HepG2 (cell line): ENCODE results near the gene ARL6IP4. TPM values are rescaled to one million over a fixed set of nuclear protein-coding genes. Genes with fewer than 3 reads are reported as not detected.
A peak's percentile ranks its signal among the peaks of the same experiment; 100 is the strongest.

Experiments used
- ATAC-seq: fragments of 200-7000 bp; cut with Tn5 transposase; 3 replicates; pipeline ENCODE4 v1.9.1; 2020; ENCODE audit warnings: mild to moderate bottlenecking, moderate library complexity
- Bru-seq: library from RNA; stranded (reverse); fragments of 400-500 nt; gene quantifications from one replicate; lab custom pipeline; 2021; lab: Mats Ljungman, UMichigan
- BruChase-seq, 2 experiments: library from RNA; stranded (reverse); fragments of 400-500 nt; gene quantifications; one replicate each; lab custom pipeline; 2021; lab: Mats Ljungman, UMichigan
- BruUV-seq: library from RNA; stranded (reverse); fragments of 400-500 nt; replicated peaks from 2 replicates; lab custom pipeline; 2021; lab: Mats Ljungman, UMichigan
- CTCF ChIA-PET: fragments of 300-600 bp; formaldehyde crosslinking; extraction: SDS; loops from one replicate; lab custom pipeline; 2021; ENCODE audit warnings: low total read pairs, inconsistent platforms, low intra/inter-chr PET ratio; lab: Yijun Ruan, JAX
- POLR2A ChIA-PET: fragments of 350-600 bp; sonication (Branson Sonifier 250); formaldehyde crosslinking; loops from one replicate; lab custom pipeline; 2020; ENCODE audit warnings: antibody characterized with exemption, inconsistent platforms; lab: Yijun Ruan, JAX
- DNase-seq: peaks from one replicate; pipeline ENCODE4 v3.0.0-alpha.2; 2015; ENCODE audit warnings: low spot score
- FAIRE-seq: peaks from 3 replicates; lab custom pipeline; 2011; peaks lifted over from hg19 to GRCh38; lab: Jason Lieb, UNC
- H2AFZ ChIP-seq: one replicate; pipeline ENCODE4 v1.6.1; 2011; ENCODE audit warnings: low read length, inconsistent platforms
- H3K27ac ChIP-seq: fragments of 300-600 bp; 3 replicates; pipeline ENCODE4 v1.8.0; 2011; ENCODE audit warnings: mixed run types, mild to moderate bottlenecking, mixed read lengths, low read length, inconsistent platforms; ENCODE audit not compliant: insufficient read depth; ENCODE audit errors: extremely low read length
- H3K27me3 ChIP-seq, 2 experiments: fragments of 200-600 bp in 1 of 2; 2 replicates in 1 of 2; 3 replicates in 1 of 2; pipeline versions ENCODE4 v1.6.0 to v1.8.0; 2011; ENCODE audit warnings: low read length in 2 of 2, mild to moderate bottlenecking in 2 of 2, moderate library complexity in 2 of 2, inconsistent platforms in 1 of 2; ENCODE audit not compliant: insufficient read depth in 2 of 2, control insufficient read depth in 1 of 2
- H3K36me3 ChIP-seq, 2 experiments: fragments of 200-600 bp in 1 of 2; replicated peaks in 1 of 2; 2 replicates in 1 of 2; 3 replicates in 1 of 2; pipeline versions ENCODE4 v1.5.1 to v1.8.0; 2011; ENCODE audit warnings: low read length in 2 of 2, inconsistent platforms in 1 of 2; ENCODE audit not compliant: insufficient read depth in 2 of 2, control insufficient read depth in 1 of 2
- H3K4me1 ChIP-seq: 2 replicates; pipeline ENCODE4 v1.5.1; 2012; ENCODE audit warnings: low read length, inconsistent platforms; ENCODE audit not compliant: insufficient read depth
- H3K4me2 ChIP-seq: 2 replicates; pipeline ENCODE4 v1.6.0; 2011; ENCODE audit warnings: low read depth, low read length, inconsistent platforms
- H3K4me3 ChIP-seq, 3 experiments: fragments of 200-600 bp in 1 of 3; sonication (generic), shearing (Covaris generic) in 1 of 3; replicated peaks in 1 of 3; 2 replicates each; pipeline ENCODE4 v1.5.1; 2011 to 2016; ENCODE audit warnings: low read length in 3 of 3, inconsistent platforms in 2 of 3, low read depth in 2 of 3, mild to moderate bottlenecking in 2 of 3, control low read depth in 1 of 3, mixed read lengths in 1 of 3; ENCODE audit not compliant: insufficient read depth in 1 of 3
- H3K79me2 ChIP-seq: one replicate; pipeline ENCODE4 v1.6.1; 2011; ENCODE audit warnings: low read length, inconsistent platforms; ENCODE audit not compliant: insufficient read depth
- H3K9ac ChIP-seq: 2 replicates; pipeline ENCODE4 v1.6.0; 2011; ENCODE audit warnings: mild to moderate bottlenecking, low read depth, low read length, inconsistent platforms; ENCODE audit not compliant: insufficient read depth
- H3K9me3 ChIP-seq: 2 replicates; pipeline ENCODE4 v1.5.1; 2012; ENCODE audit warnings: mild to moderate bottlenecking, low read length
- H4K20me1 ChIP-seq: 2 replicates; pipeline ENCODE4 v1.6.0; 2011; ENCODE audit warnings: inconsistent platforms, mild to moderate bottlenecking, low read length, moderate library complexity; ENCODE audit not compliant: insufficient read depth
- ELF4 ChIP-seq: sonication (generic); formaldehyde crosslinking; IDR thresholded peaks from 2 replicates; pipeline ENCODE4 v1.5.0; 2020; ENCODE audit warnings: missing genetic modification reagents, mild to moderate bottlenecking, moderate library complexity, borderline replicate concordance
- GPN1 ChIP-seq: sonication (generic); formaldehyde crosslinking; IDR thresholded peaks from 2 replicates; pipeline ENCODE4 v1.5.1; 2020; ENCODE audit warnings: missing genetic modification reagents, borderline replicate concordance
- KDM1A ChIP-seq: IDR thresholded peaks from 2 replicates; pipeline ENCODE4 v1.6.1; 2016; ENCODE audit warnings: missing compliant biosample characterization
- KDM5A ChIP-seq: fragments of 200-600 bp; sonication (generic); IDR thresholded peaks from 2 replicates; pipeline ENCODE4 v1.7.0; 2018; ENCODE audit warnings: antibody characterized with exemption, mild to moderate bottlenecking, low read length, borderline replicate concordance
- MED8 ChIP-seq: sonication (generic); formaldehyde crosslinking; IDR thresholded peaks from 2 replicates; pipeline ENCODE4 v1.8.1; 2023; ENCODE audit warnings: mild to moderate bottlenecking, missing genetic modification reagents; ENCODE audit not compliant: insufficient replicate concordance
- RCOR2 ChIP-seq: IDR thresholded peaks from 2 replicates; pipeline ENCODE4 v1.6.1; 2016; ENCODE audit warnings: missing biosample characterization, missing genetic modification reagents
- TAF1 ChIP-seq: sonication (generic); formaldehyde crosslinking; IDR thresholded peaks from 2 replicates; pipeline ENCODE4 v1.4.0; 2020; ENCODE audit warnings: missing genetic modification reagents
- TAF15 ChIP-seq: fragments of 200-400 bp; formaldehyde crosslinking; IDR thresholded peaks from one replicate; pipeline ENCODE4 v1.6.1; 2018; ENCODE audit warnings: mild to moderate bottlenecking, low read depth, low read length; ENCODE audit not compliant: poor library complexity, severe bottlenecking
- U2AF2 ChIP-seq: fragments of 200-400 bp; formaldehyde crosslinking; IDR thresholded peaks from 2 replicates; pipeline ENCODE4 v1.6.1; 2017; ENCODE audit warnings: low read depth, mild to moderate bottlenecking, low read length
- ZBTB46 ChIP-seq: sonication (generic); formaldehyde crosslinking; IDR thresholded peaks from 2 replicates; pipeline ENCODE4 v1.4.0; 2020; ENCODE audit warnings: mild to moderate bottlenecking, missing genetic modification reagents, borderline replicate concordance
- ZNF468 ChIP-seq: sonication (generic); formaldehyde crosslinking; IDR thresholded peaks from 2 replicates; pipeline ENCODE4 v1.8.0; 2022; ENCODE audit warnings: mild to moderate bottlenecking, moderate library complexity, missing genetic modification reagents
- ZNF484 ChIP-seq: sonication (generic); formaldehyde crosslinking; IDR thresholded peaks from 2 replicates; pipeline ENCODE4 v1.5.1; 2020; ENCODE audit warnings: mild to moderate bottlenecking, low read depth, missing genetic modification reagents, borderline replicate concordance
- ZNF510 ChIP-seq: sonication (generic); formaldehyde crosslinking; IDR thresholded peaks from 2 replicates; pipeline ENCODE4 v1.4.0; 2020; ENCODE audit warnings: low read depth, mild to moderate bottlenecking, missing genetic modification reagents
- ZNF747 ChIP-seq: sonication (generic); formaldehyde crosslinking; IDR thresholded peaks from 2 replicates; pipeline ENCODE4 v1.8.1; 2023; ENCODE audit warnings: missing genetic modification reagents, mild to moderate bottlenecking, borderline replicate concordance
- WGBS: methylation state at CpG from one replicate; pipeline ENCODE4 v1.1.6; 2017; ENCODE audit warnings: low lambda C conversion rate; 5-methylcytosine and 5-hydroxymethylcytosine counted together
- in situ Hi-C: cut with HindIII; loops from 2 replicates; pipeline ENCODE4 v1.10.0; 2017; ENCODE audit warnings: low pct_unique_long_range_greater_than_20kb; ENCODE audit not compliant: extremely low pct_ligation_motif_present
- intact Hi-C: fragments of 100-400 bp; cut with micrococcal nuclease; formaldehyde crosslinking; loops from one replicate; pipeline ENCODE4 v1.10.0; 2022; ENCODE audit not compliant: unreplicated experiment
- long read RNA-seq, 2 experiments: library from RNA in 1 of 2; library from polyadenylated mRNA in 1 of 2; stranded (forward) in 1 of 2; unstranded in 1 of 2; transcript quantifications; one replicate each; pipeline ENCODE4 v2.0.0, GENCODE V29; 2019 to 2022
- polyA minus RNA-seq, 3 experiments: library from RNA; depleted of rRNA, polyadenylated mRNA; stranded (reverse); fragments of >200 nt; gene quantifications; 2 replicates each; pipeline ENCODE4 v1.2.3, GENCODE V29; 2011; ENCODE audit warnings: low replicate concordance in 1 of 3
- polyA plus RNA-seq, 8 experiments: library from polyadenylated mRNA; depleted of rRNA in 3 of 8; stranded (reverse) in 7 of 8; unstranded in 1 of 8; fragments of >200 nt; fragmentation: Illumina TruSeq in 4 of 8; extraction: Trizol in 4 of 8; gene quantifications; 2 replicates each; pipeline versions ENCODE4 v1.2.1 to v1.2.3, GENCODE V29; 2011 to 2016; ENCODE audit warnings: low read depth in 4 of 8, missing spikeins in 1 of 8, mixed read lengths in 1 of 8; ENCODE audit not compliant: insufficient read depth in 1 of 8
- total RNA-seq, 5 experiments: library from RNA; depleted of rRNA; stranded (reverse); fragments of >200 nt; fragmentation: Illumina TruSeq; extraction: Trizol; gene quantifications; 2 replicates each; pipeline ENCODE4 v1.2.3, GENCODE V29; 2016; ENCODE audit warnings: low read depth in 1 of 5

The ARL6IP4 gene
- total RNA-seq (2016; rRNA removed; fragmentation: Illumina TruSeq; extraction: Trizol) (178 and 220 TPM in 2 replicates), polyA plus RNA-seq (2011; rRNA removed) (155 and 179 TPM in 2 replicates), polyA minus RNA-seq (2011; rRNA and poly(A)+ RNA removed; ENCODE audit: low replicate concordance) (30.5 and 34.7 TPM in 2 replicates), Bru-seq, nascent RNA (percentile 52 among the genes with signal in this experiment), BruChase-seq, experiment 1, labeled RNA remaining after a 6-hour chase (percentile 45 among the genes with signal in this experiment), BruChase-seq, experiment 2, labeled RNA remaining after a 2-hour chase (percentile 48 among the genes with signal in this experiment)
- total RNA-seq (2016; cell fraction: cytosol; rRNA removed; fragmentation: Illumina TruSeq; extraction: Trizol; ENCODE audit: low read depth), result 710 and 791 TPM in 2 replicates
- 169 and 227 TPM in 2 replicates for total RNA-seq (2016; cell fraction: insoluble cytoplasmic fraction; rRNA removed; fragmentation: Illumina TruSeq; extraction: Trizol)
- total RNA-seq (2016; cell fraction: membrane; rRNA removed; fragmentation: Illumina TruSeq; extraction: Trizol), result 491 and 557 TPM in 2 replicates
- 80.1 and 103 TPM in 2 replicates for total RNA-seq (2016; cell fraction: nucleus; rRNA removed; fragmentation: Illumina TruSeq; extraction: Trizol)
- 176 and 208 TPM in 2 replicates for polyA plus RNA-seq (2011; cell fraction: cytosol; rRNA removed)
- 332 and 368 TPM in 2 replicates for polyA plus RNA-seq (2011; cell fraction: nucleus; rRNA removed)
- 109 and 121 TPM in 2 replicates for polyA plus RNA-seq (2012)
- polyA plus RNA-seq (2016; cell fraction: cytosol; fragmentation: Illumina TruSeq; extraction: Trizol; ENCODE audit: low read depth), result 761 and 860 TPM in 2 replicates
- 159 and 186 TPM in 2 replicates for polyA plus RNA-seq (2016; cell fraction: insoluble cytoplasmic fraction; fragmentation: Illumina TruSeq; extraction: Trizol; ENCODE audit: low read depth)
- polyA plus RNA-seq (2016; cell fraction: membrane; fragmentation: Illumina TruSeq; extraction: Trizol; ENCODE audit: low read depth), result 440 and 496 TPM in 2 replicates
- polyA plus RNA-seq (2016; cell fraction: nucleus; fragmentation: Illumina TruSeq; extraction: Trizol; ENCODE audit: insufficient read depth, low read depth), result 178 and 189 TPM in 2 replicates
- 30.8 and 31.7 TPM in 2 replicates for polyA minus RNA-seq (2011; cell fraction: cytosol; rRNA and poly(A)+ RNA removed)
- 19.3 and 22.6 TPM in 2 replicates for polyA minus RNA-seq (2011; cell fraction: nucleus; rRNA and poly(A)+ RNA removed)
- long read RNA-seq, experiment 1, transcript ARL6IP4-214 (5 exons, 1,273 nt), result minor isoform, 12 of 254 reads
- long read RNA-seq, experiment 1, transcript ARL6IP4-201 (6 exons, 1,644 nt), result minor isoform, 17 of 254 reads
- long read RNA-seq, experiment 1, transcript ARL6IP4-210 (6 exons, 1,491 nt), result minor isoform, 52 of 254 reads
- long read RNA-seq, experiment 1, transcript ARL6IP4-220 (6 exons, 1,591 nt), result major isoform, 55 of 254 reads
- long read RNA-seq, experiment 1, partial matches to known transcripts, result 44 of 254 reads
- long read RNA-seq, experiment 1, other reads (novel, unspliced or antisense), result 60 of 254 reads
- long read RNA-seq, experiment 2, transcript ARL6IP4-210 (6 exons, 1,491 nt), result major isoform, 33 of 273 reads
- long read RNA-seq, experiment 2, transcript ARL6IP4-208 (6 exons, 796 nt), result minor isoform, 15 of 273 reads
- long read RNA-seq, experiment 2, transcript ARL6IP4-214 (5 exons, 1,273 nt), result minor isoform, 25 of 273 reads
- long read RNA-seq, experiment 2, transcript ARL6IP4-220 (6 exons, 1,591 nt), result minor isoform, 15 of 273 reads
- long read RNA-seq, experiment 2, partial matches to known transcripts, result 138 of 273 reads
- long read RNA-seq, experiment 2, other reads (novel, unspliced or antisense), result 37 of 273 reads

- peaks cover 80% of the 10 kb centered on the region for H3K4me1 ChIP-seq
- peak within 1 kb of the TSS; percentile 87 to 99 (median 97) for H3K4me3 ChIP-seq
- H3K27ac ChIP-seq, result peak within 1 kb of the TSS; percentile 93
- in situ Hi-C loops (no loop called here), intact Hi-C loops (loop anchor here (5.0 kb wide), 1 partner anchor 252 kb away; the partner anchor contains the start of genes MPHOSPH9 and MTRFR)
- H4K20me1 ChIP-seq, result no peaks in the 10 kb centered on the region
- H3K27me3 ChIP-seq, result no peaks in the 10 kb centered on the region; a peak in 1 of 5 replicates
- WGBS, result under 1% methylated on average over 22 of the region's 96 CpGs
- no TSS peak for BruUV-seq
- ChIA-PET CTCF (no interaction called here), POLR2A (interaction anchor here (0.9 kb wide), 1 partner anchor 253 kb away, joined by 8 read pairs; the partner anchor contains the start of genes MPHOSPH9 and MTRFR)
- H2AFZ ChIP-seq, result no peak within 1 kb of the TSS
- H3K4me2 ChIP-seq, result peak within 1 kb of the TSS; percentile 96
- H3K9ac ChIP-seq, result peak within 1 kb of the TSS; percentile 94
- DNase-seq, result no peak
- H3K9me3 ChIP-seq, result no peaks in the 10 kb centered on the region
- no peak for FAIRE-seq
- peak; percentile 48 for ATAC-seq
- H3K79me2 ChIP-seq, result peaks cover 48% of the 10 kb centered on the region
- peaks cover 1 to 19% of the 10 kb centered on the region in 2 experiments; a peak in 4 of 5 replicates for H3K36me3 ChIP-seq
- TF ChIP-seq KDM1A (CRISPR knock-in tag), result no peak
- TF ChIP-seq ZBTB46 (CRISPR knock-in tag), result no peak
- TF ChIP-seq MED8 (CRISPR knock-in tag), result peak; percentile 58
- TF ChIP-seq RCOR2 (CRISPR knock-in tag), result no peak
- no peak for TF ChIP-seq TAF15
- TF ChIP-seq TAF1, result peak; percentile 80
- no peak for TF ChIP-seq ZNF510 (CRISPR knock-in tag)
- no peak for TF ChIP-seq ELF4 (CRISPR knock-in tag)
- TF ChIP-seq ZNF484 (CRISPR knock-in tag), result no peak
- TF ChIP-seq KDM5A, result peak; percentile 68
- TF ChIP-seq GPN1 (CRISPR knock-in tag), result no peak
- no peak for TF ChIP-seq U2AF2
- peak; percentile 30; the same call in 1 of the 2 replicates for TF ChIP-seq ZNF747 (CRISPR knock-in tag)
- 0 out of 2 replicates have a peak, but pooled peaks have one; percentile 41 for TF ChIP-seq ZNF468 (CRISPR knock-in tag)
Measured at GRCh38 chr12:122980183-122981035, at the start of gene ARL6IP4. Gene ARL6IP4, plus strand, starts transcription at chr12:122980681. Its CDS starts 459 bp downstream, at chr12:122981140.
